Stimulated activated CD8-positive, alpha-beta memory T cell treated with anti-CD3 and anti-CD28 coated beads, Interleukin-4, amount 100 ng/mL, for 24 hours (primary cell): Measurements from ENCODE around the gene HECA.

Source experiments
- DNase-seq: peaks from one replicate; pipeline ENCODE4 v3.0.0-alpha.2; 2020; ENCODE audit warnings: low read depth

The HECA gene

DNA sequence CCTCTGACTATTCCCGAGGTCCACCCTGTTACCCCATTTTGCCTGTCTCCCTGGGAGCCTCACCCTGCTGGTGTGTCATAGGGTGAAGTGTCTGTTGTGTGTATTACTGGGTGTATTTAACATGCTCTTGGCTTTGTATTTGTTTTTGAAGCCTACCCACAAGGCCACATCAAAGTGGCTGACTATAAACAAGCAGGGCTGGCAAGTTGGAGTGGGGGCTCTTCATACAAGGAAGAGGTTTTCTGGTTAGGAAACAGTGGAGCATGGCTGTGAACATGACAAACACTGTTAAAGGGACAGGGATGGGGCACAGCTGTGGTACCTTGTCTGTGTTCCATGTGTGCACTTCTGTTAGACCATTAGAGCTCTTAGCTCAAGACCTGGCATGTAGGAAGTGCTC lies 26.3 kb downstream of the HECA start:
- no peak for DNase-seq

- DNase-seq = no peak
Observed at GRCh38 chr6:139161817-139162284, 27.0 kb downstream of the HECA start.

DNA sequence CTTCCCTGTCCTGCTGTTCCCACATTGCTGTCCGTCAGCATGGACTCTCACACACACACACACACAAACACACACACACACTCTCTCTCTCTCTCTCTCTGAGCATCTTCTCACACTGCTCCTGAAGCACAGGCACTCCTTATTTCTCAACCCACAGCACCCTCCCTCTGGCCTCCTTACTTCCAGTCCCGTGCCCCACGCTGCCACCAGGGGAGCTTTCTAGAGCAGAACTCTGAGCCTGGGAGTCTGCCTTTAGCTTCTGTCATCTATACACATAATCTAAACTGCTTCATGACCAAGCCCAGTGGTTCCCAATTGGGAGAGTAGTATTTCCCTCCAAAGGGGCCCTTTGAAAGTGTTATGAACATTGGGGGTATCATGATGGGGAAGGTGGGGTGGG lies 29.1 kb downstream of the HECA start:
- DNase-seq = no peak

DNA sequence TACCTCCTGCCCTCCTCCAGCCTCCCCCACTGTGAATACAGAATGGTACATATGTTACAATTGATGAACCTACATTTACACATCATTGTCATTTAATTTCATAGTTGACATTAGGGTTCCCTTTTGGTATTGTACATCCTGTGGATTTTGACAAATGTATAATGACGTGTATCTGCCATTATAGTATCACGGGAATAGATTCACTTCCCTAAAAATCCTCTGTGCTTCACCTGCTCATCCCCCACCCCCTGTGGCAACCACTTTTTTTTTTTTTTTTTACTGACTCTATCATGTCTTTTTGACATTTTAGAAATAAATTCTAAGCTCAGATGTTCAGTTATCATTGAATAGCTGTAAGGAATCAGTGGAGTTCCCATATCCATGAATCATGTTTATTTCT lies 30.4 kb downstream of the HECA start:
- no peak for DNase-seq

DNA sequence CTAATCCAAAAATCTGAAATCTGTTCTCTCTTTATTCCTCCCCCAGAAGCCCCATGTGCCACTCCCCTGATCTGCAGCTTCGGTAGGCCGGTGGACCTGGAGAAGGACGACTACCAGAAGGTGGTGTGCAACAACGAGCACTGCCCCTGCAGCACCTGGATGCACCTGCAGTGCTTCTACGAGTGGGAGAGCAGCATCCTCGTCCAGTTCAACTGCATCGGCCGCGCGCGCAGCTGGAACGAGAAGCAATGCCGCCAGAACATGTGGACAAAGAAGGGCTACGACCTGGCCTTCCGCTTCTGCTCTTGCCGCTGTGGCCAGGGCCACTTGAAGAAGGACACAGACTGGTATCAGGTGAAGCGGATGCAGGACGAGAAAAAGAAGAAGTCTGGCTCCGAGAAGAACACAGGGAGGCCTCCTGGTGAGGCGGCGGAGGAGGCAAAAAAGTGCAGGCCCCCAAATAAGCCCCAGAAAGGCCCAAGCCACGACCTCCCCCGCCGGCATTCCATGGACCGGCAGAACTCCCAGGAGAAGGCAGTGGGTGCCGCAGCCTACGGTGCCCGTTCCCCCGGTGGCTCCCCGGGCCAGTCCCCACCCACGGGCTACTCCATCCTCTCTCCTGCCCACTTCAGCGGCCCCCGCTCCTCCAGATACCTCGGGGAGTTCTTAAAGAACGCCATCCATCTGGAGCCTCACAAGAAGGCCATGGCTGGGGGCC lies 31.5 kb downstream of the HECA start:
- DNase-seq = no peak

- DNase-seq = no peak
Observed at GRCh38 chr6:139166956-139167313, 32.1 kb downstream of the HECA start.

DNA sequence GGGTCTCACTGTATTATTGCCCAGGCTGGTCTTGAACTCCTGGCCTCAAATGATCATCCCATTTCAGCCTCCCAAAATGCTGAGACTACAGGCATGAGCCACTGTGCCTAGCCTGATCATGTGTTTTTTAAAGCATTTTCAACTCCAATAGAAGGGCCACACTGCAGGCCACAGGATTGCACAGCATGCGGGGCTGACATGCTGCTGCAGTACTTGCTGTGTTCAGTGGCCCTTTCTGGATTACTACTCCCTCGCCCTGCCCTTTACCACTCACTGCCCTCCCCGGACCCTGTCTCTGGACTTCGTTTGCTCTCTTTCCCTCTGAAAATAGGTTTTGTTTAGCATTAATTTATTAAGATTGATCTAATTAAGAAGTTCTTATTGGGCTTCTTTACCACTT lies 37.3 kb downstream of the HECA start:
- DNase-seq = no peak

DNA sequence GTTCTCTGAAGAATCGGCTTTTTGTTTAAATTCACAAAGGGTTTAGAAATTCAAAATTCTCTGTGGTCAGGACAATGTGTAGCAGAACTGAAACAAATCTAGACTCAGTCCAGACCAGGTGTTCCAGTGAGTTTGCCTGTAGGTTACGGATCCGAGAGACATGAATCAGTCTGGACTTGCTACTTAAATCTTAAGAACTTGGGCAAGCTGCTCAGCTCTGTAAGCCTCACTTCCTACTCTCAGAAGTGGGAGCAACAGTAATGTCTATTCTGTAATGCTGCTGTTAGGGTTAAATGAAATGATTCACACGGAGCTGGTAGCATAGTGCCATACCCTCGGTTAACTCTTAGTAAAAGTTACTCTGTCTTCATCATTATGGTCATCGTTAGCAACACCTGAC lies 37.7 kb downstream of the HECA start:
- DNase-seq = no peak

- no peak for DNase-seq
Observed at GRCh38 chr6:139173172-139173571, 38.3 kb downstream of the HECA start.

- DNase-seq = no peak
Observed at GRCh38 chr6:139173822-139174221, 38.9 kb downstream of the HECA start.

DNA sequence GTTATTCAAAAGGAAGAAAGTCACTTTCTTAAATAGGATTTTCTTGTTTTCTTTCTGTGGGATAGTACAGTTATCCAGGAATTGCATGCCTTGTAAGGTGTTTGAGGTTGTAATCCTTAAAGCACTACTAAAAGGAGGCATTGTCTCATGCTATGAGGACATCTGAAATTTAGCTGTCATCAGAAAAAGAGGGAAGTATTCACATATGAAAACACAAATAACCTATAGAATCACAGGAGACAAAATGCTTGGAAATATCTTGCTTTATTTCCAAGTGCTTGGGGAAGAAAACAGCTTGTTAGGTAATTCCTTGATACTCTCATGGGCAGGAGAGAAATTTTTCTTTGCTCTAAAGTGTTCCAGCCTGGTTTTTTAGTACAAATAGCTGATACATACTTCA lies 40.1 kb downstream of the HECA start:
- DNase-seq = no peak

DNA sequence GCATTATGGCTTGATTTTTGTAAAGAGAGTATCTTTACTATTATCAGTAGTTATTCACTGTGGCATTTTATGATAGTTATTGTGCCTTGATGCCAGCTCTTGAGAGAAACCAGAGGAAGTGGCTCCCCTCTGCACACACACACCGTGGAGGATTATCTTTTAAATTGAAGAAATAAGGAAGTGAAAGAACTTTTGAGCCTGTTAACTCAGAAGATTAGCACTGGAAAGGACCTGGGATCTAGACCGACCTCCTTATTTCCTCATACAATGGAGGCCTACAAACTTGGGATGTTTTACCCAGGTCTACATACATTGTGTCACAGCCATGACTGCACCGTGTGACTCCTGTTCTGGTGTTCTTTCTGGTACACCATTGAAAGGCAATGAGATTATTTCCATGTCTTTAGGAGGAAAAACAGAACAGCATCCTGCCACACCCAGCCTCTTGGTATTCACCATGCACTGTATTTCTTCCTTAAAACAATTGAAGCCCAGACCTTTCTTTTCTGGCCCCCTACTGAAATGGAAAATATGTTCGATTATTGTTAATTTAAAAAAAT lies 40.6 kb downstream of the HECA start:
- DNase-seq = no peak

DNA sequence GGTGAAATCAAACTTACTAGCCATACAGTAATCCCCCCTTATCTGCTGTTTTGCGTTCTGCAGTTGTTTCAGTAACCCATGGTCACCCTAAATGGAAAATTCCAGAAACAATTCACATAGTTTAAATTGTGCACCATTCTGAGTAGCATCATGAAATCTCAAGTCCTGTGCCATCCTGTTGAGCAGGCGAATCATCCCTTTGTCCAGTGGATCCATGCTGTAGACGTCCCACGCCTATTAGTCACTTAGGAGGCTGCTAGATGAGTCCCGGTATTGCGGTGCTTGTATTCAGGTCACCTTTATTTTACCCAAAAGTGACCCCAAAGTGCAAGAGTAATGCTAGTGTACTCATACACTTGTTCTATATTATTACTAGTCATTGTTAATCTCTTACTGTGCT lies 46.4 kb downstream of the HECA start:
- DNase-seq = no peak

GRCh38 chr6:139184047-139184446 lies 49.2 kb downstream of the HECA start:
- no peak for DNase-seq

- DNase-seq = no peak
Observed at GRCh38 chr6:139184459-139184858, 49.6 kb downstream of the HECA start.

- DNase-seq = no peak
Observed at GRCh38 chr6:139186242-139186641, 51.4 kb downstream of the HECA start.

DNA sequence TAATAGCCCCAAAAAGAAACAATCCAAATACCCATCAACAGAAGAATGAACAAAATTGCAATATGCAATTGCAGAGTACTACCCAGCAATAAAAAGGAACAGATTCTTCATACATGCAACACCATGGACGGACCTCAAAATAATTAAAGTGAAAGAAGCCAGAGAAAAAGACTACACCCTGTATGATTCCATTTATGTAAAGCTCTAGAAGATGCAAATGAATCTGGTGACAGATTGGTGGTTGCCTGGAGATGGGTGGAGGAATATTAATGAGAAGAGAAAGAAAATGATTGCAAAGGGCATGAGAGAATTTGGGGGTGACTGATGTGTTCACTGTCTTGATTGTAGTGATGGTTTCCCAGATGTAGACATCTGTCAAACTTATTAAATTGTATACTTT lies 51.8 kb downstream of the HECA start:
- no peak for DNase-seq

DNA sequence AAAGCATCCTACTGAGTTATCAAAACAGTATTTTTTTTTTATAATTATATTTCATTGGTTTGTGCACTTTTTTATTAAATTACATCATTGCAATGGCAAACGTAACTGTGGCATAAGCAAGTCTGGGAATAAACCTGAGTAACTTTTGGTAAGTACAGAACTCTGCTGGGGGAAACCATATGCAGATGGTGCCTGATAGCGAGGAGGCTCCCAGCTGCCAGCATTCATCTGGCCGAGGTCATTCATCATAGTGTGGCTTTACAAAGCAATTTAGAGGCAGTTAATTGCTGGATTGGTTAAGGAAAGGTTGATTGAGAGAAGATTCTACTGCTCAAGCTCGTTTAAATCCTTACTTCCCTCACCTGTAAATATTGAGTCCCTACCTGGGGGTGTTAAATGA lies 52.6 kb downstream of the HECA start:
- no peak for DNase-seq

- no peak for DNase-seq
Observed at GRCh38 chr6:139189665-139190064, 54.8 kb downstream of the HECA start.

- DNase-seq = no peak
Observed at GRCh38 chr6:139194740-139195139, 59.9 kb downstream of the HECA start.

DNA sequence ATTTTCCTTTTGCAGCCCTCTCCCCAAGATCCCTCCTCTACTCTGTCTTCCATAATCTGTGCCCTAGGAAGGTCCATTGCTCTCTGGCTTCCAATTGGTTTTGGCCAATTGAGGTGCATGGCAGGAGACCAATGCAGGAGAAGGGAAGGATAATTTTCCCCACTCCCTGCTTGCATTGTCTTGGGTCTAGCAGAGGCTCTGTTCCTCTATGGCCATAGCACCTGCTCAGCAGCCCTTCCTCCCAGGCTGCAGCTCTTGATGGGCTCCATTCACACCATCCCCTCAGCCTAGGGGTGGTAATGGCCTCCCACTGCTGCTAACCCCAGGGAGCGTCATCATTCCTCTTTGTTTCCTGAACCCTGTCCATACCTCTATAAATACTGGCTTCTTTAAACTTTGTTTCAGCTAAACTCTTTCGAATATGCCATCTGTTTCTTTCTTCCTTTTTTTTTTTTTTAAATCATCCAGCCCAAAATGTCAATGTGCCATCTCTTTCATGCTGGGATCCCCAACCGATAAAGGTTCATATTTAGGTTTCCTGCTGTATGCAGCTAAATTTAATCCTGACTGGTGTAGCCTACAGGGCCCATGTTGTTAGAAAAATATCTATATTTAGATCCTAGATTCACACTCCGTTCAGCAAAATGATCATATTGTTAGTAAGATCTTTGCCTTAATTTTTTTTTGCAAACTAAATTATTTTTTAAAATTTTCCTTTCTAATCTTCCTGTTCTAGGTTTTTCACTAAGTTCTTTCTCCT lies 63.8 kb downstream of the HECA start:
- DNase-seq = no peak

- DNase-seq = no peak
Observed at GRCh38 chr6:139201378-139201777, 66.5 kb downstream of the HECA start.

GRCh38 chr6:139204978-139205377 lies 70.1 kb downstream of the HECA start:
- DNase-seq = no peak

GRCh38 chr6:139205843-139206242 lies 71.0 kb downstream of the HECA start:
- no peak for DNase-seq
